Neutrophil (primary cell): ENCODE results near the gene TM9SF1.

ENCODE experiments used
- H3K27ac ChIP-seq: fragments of 200-600 bp; sonication (generic); 2 replicates; pipeline ENCODE4 v1.5.1; 2016; ENCODE audit warnings: mild to moderate bottlenecking, moderate library complexity
- H3K27me3 ChIP-seq: fragments of 200-600 bp; sonication (generic); 2 replicates; pipeline ENCODE4 v1.6.0; 2016; ENCODE audit warnings: mild to moderate bottlenecking
- H3K36me3 ChIP-seq: fragments of 200-600 bp; sonication (generic); 2 replicates; pipeline ENCODE4 v1.5.1; 2017
- H3K4me1 ChIP-seq, 2 experiments: fragments of 200-600 bp in 1 of 2; sonication (generic) in 1 of 2; 1 replicate in 1 of 2; 2 replicates in 1 of 2; pipeline versions ENCODE4 v1.5.1 to v1.6.1; 2013 to 2016; ENCODE audit warnings: low read depth in 1 of 2, low read length in 1 of 2, mild to moderate bottlenecking in 1 of 2, moderate library complexity in 1 of 2; ENCODE audit not compliant: control insufficient read depth in 1 of 2, insufficient read depth in 1 of 2
- H3K4me3 ChIP-seq, 2 experiments: fragments of 200-600 bp in 1 of 2; sonication (generic) in 1 of 2; 1 replicate in 1 of 2; 2 replicates in 1 of 2; pipeline ENCODE4 v1.5.1; 2013 to 2016; ENCODE audit warnings: low read depth in 1 of 2, low read length in 1 of 2, mild to moderate bottlenecking in 1 of 2, moderate library complexity in 1 of 2
- H3K9me3 ChIP-seq: fragments of 200-600 bp; sonication (generic); 2 replicates; pipeline ENCODE4 v1.5.1; 2016
- CTCF ChIP-seq: fragments of 200-600 bp; sonication (generic); IDR thresholded peaks from 2 replicates; pipeline ENCODE4 v1.5.1; 2016; ENCODE audit warnings: antibody characterized with exemption

Gene TM9SF1

GRCh38 chr14:24162093-24162492, 33.1 kb downstream of the TM9SF1 start:
- Histone ChIP-seq H3K27ac (peak overlapping the region; percentile 94), H3K4me1 (peaks cover 58 to 63% of the 10 kb centered on the region in 2 experiments), H3K27me3 (no peaks in the 10 kb centered on the region), H3K36me3 (peaks cover 79% of the 10 kb centered on the region), H3K9me3 (no peaks in the 10 kb centered on the region), H3K4me3 (peak overlapping the region; percentile 83 to 94)
- TF ChIP-seq CTCF = no peak

GRCh38 chr14:24160850-24161804, 34.1 kb downstream of the TM9SF1 start, which contains the start of gene IRF9:
IRF9 (plus strand) TSS chr14:24161265; CDS start chr14:24162145, 880 bp downstream.
- peak within 1 kb of the TSS; percentile 94 for H3K27ac ChIP-seq
- peaks cover 79% of the 10 kb centered on the region for H3K36me3 ChIP-seq
- H3K27me3 ChIP-seq = no peaks in the 10 kb centered on the region
- TF ChIP-seq CTCF = peak; percentile 98
- peak within 1 kb of the TSS; percentile 83 to 94 for H3K4me3 ChIP-seq
- no peaks in the 10 kb centered on the region for H3K9me3 ChIP-seq
- peaks cover 48 to 54% of the 10 kb centered on the region in 2 experiments for H3K4me1 ChIP-seq

GRCh38 chr14:24160499-24160849, 34.8 kb downstream of the TM9SF1 start:
- Histone ChIP-seq H3K36me3 (peaks cover 79% of the 10 kb centered on the region), H3K27me3 (no peaks in the 10 kb centered on the region), H3K4me3 (peak overlapping the region in 1 of 2 experiments; percentile 83), H3K4me1 (peaks cover 42 to 47% of the 10 kb centered on the region in 2 experiments), H3K27ac (peak overlapping the region; percentile 94), H3K9me3 (no peaks in the 10 kb centered on the region)
- TF ChIP-seq CTCF = no peak

- Histone ChIP-seq H3K36me3 (peaks cover 79% of the 10 kb centered on the region), H3K4me1 (peaks cover 36 to 42% of the 10 kb centered on the region in 2 experiments), H3K9me3 (no peaks in the 10 kb centered on the region), H3K4me3 (no peak overlapping the region), H3K27ac (peak overlapping the region; percentile 94), H3K27me3 (no peaks in the 10 kb centered on the region)
- no peak for TF ChIP-seq CTCF
These were observed 35.3 kb downstream of the TM9SF1 start for GRCh38 chr14:24159777-24160498.

- Histone ChIP-seq H3K4me3 (no peak overlapping the region), H3K27me3 (no peaks in the 10 kb centered on the region), H3K9me3 (no peaks in the 10 kb centered on the region), H3K27ac (no peak overlapping the region), H3K4me1 (peaks cover 14 to 16% of the 10 kb centered on the region in 2 experiments), H3K36me3 (peaks cover 75% of the 10 kb centered on the region)
- TF ChIP-seq CTCF = no peak
These were observed 37.9 kb downstream of the TM9SF1 start for GRCh38 chr14:24157331-24157730.
